ENCODE measurements around the gene CES2. TPM values are rescaled to one million over a fixed set of nuclear protein-coding genes. Genes with fewer than 3 reads are reported as not detected.

CES2 gene
- total RNA-seq, 1 experiment from 2014 or later, result 35.4 TPM

GRCh38 chr16:66904428-66904845 is 30.9 kb upstream of the CES2 start (continued):
- TF ChIP-seq REST (IDR thresholded peaks at IDR 0.05; ENCODE audit: low read depth) (no peak), CTCF (IDR thresholded peaks at IDR 0.05 in 2 of 3, conservative IDR thresholded peaks at IDR 0.05 in 1 of 3; ENCODE audit: borderline replicate concordance in 1 of 3, insufficient read depth in 1 of 3, low read depth in 2 of 3, low read length in 2 of 3) (no peak), JUND (IDR thresholded peaks at IDR 0.05) (no peak), ZNF274 (IDR thresholded peaks at IDR 0.05; ENCODE audit: low read depth, low read length) (no peak), SIN3A (IDR thresholded peaks at IDR 0.05; ENCODE audit: low read depth) (no peak), CBX3 (IDR thresholded peaks at IDR 0.05; ENCODE audit: low read depth) (no peak)

GRCh38 chr16:66904846-66905632 is 30.3 kb upstream of the CES2 start:
- CTCF ChIA-PET, result interaction anchor here (1.0 kb wide), 1 partner anchor 10 kb away, joined by 5 read pairs; no protein-coding TSS in a partner anchor
- Histone ChIP-seq H3K4me1 (ENCODE audit: control insufficient read depth in 1 of 2, insufficient read depth in 2 of 2, low read length in 2 of 2) (peaks cover 14 to 19% of the 10 kb centered on the region in 2 experiments), H3K27ac (ENCODE audit: low read depth, low read length) (no peak overlapping the region), H3K9me3 (ENCODE audit: control insufficient read depth in 1 of 2, insufficient read depth in 1 of 2, low read depth in 1 of 2, low read length in 2 of 2) (no peaks in the 10 kb centered on the region), H3K27me3 (ENCODE audit: insufficient read depth, low read length) (no peaks in the 10 kb centered on the region), H3K79me2 (ENCODE audit: insufficient read depth, low read length) (no peaks in the 10 kb centered on the region), H3K4me2 (ENCODE audit: low read length) (peak overlapping the region; percentile 42), H2AFZ (ENCODE audit: low read depth, low read length, poor library complexity, severe bottlenecking) (no peak overlapping the region), H3K9me2 (ENCODE audit: insufficient read depth) (no peaks in the 10 kb centered on the region), H3K4me3 (replicated peaks in 1 of 2; ENCODE audit: low read depth in 1 of 2, low read length in 2 of 2) (no peak overlapping the region), H3K36me3 (ENCODE audit: control insufficient read depth in 1 of 2, insufficient read depth in 2 of 2, low read length in 2 of 2) (no peaks in the 10 kb centered on the region), H3K9ac (ENCODE audit: low read length) (no peak overlapping the region), H4K20me1 (ENCODE audit: insufficient read depth) (no peaks in the 10 kb centered on the region)
- intact Hi-C loops (cut with micrococcal nuclease), result no loop called here
- DNase-seq (ENCODE audit: low read depth, low spot score) (no peak), ATAC-seq (no peak)
- BruUV-seq (replicated peaks), result no TSS peak
- POLR2A ChIA-PET, result no interaction called here
- RAD21 ChIA-PET (ENCODE audit: low non-redundant PET in 1 of 2, low total read pairs in 2 of 2, uncharacterized antibody in 2 of 2, unreplicated experiment in 2 of 2), result no interaction called here
- TF ChIP-seq POLR2A (IDR thresholded peaks at IDR 0.05; ENCODE audit: borderline replicate concordance, extremely low read depth, insufficient read depth, insufficient read length) (no peak), ZNF274 (IDR thresholded peaks at IDR 0.05; ENCODE audit: low read depth, low read length) (no peak), CBX3 (IDR thresholded peaks at IDR 0.05; ENCODE audit: low read depth) (no peak), MAX (IDR thresholded peaks at IDR 0.05) (no peak), POLR2AphosphoS5 (IDR thresholded peaks at IDR 0.05; ENCODE audit: low read depth, low read length) (no peak)

All from HCT116 (cell line).